ENCODE results near the gene TBC1D25.

- no peak for TF ChIP-seq CTCF (IDR thresholded peaks at IDR 0.05)
- no peak for TF ChIP-seq EP300 (IDR thresholded peaks at IDR 0.05)
- TF ChIP-seq POLR2A (IDR thresholded peaks at IDR 0.05), result no peak
Measured at GRCh38 chrX:48578661-48579128, 39.2 kb downstream of the TBC1D25 start.
